Adrenal gland (tissue), 12 donors: Measurements from ENCODE around the gene C16orf89. TPM values are rescaled to one million over a fixed set of nuclear protein-coding genes. Genes with fewer than 3 reads are reported as not detected.

Source experiments
- DNase-seq, 7 donors: peaks; one replicate each; pipeline ENCODE4 v3.0.0-alpha.2; 2019 to 2020
- H3K27ac ChIP-seq, 5 donors: fragments of 200-600 bp; sonication (generic) in 4 of 5; 1 replicate in 3 of 5; 2 replicates in 2 of 5; pipeline versions ENCODE4 v1.5.1 to v1.8.0; 2016 to 2020; ENCODE audit warnings: mild to moderate bottlenecking in 1 of 5
- H3K27me3 ChIP-seq: fragments of 200-600 bp; 2 replicates; pipeline ENCODE4 v1.8.0; 2021
- H3K36me3 ChIP-seq, 2 donors: fragments of 200-600 bp; replicated peaks in 1 of 2; 1 replicate in 1 of 2; 2 replicates in 1 of 2; pipeline versions ENCODE4 v1.5.1 to v1.8.0; 2018 to 2022
- H3K4me1 ChIP-seq, 2 donors: fragments of 200-600 bp; replicated peaks in 1 of 2; 1 replicate in 1 of 2; 2 replicates in 1 of 2; pipeline versions ENCODE4 v1.5.1 to v1.8.0; 2018 to 2021
- H3K4me3 ChIP-seq, 4 donors: fragments of 200-600 bp; sonication (generic) in 3 of 4; one replicate each; pipeline ENCODE4 v1.5.1; 2016 to 2018
- H3K9me3 ChIP-seq, 3 donors: fragments of 200-600 bp; sonication (generic) in 1 of 3; replicated peaks in 1 of 3; 1 replicate in 2 of 3; 2 replicates in 1 of 3; pipeline versions ENCODE4 v1.5.1 to v1.8.0; 2016 to 2021
- POLR2A ChIP-seq, 2 donors: fragments of 450-650 bp; IDR thresholded peaks; one replicate each; pipeline ENCODE4 v1.6.1; 2017; ENCODE audit warnings: antibody characterized with exemption in 2 of 2, mild to moderate bottlenecking in 2 of 2, moderate library complexity in 1 of 2
- WGBS, 4 donors: extraction: QIAGEN DNeasy Blood & Tissue Kit in 2 of 4; methylation state at CpG; one replicate each; pipeline versions ENCODE4 v1.1.5 to v1.1.7; 2013 to 2017; 5-methylcytosine and 5-hydroxymethylcytosine counted together
- intact Hi-C, 2 donors: fragments of 100-400 bp; cut with DNase I; formaldehyde crosslinking; loops; one replicate each; pipeline versions ENCODE4 v1.14.1 to v1.15.0; 2022 to 2023
- polyA plus RNA-seq, 3 donors: library from polyadenylated mRNA; stranded (reverse); fragments of 200-250 nt in 2 of 3; fragments of 350-450 nt in 1 of 3; fragmentation: Illumina TruSeq in 1 of 3; extraction: RNeasy Lipid Tissue Mini Kit (QIAGEN cat#74804) in 1 of 3; gene quantifications; one replicate each; pipeline ENCODE4 v1.2.3, GENCODE V29; 2013 to 2014
- total RNA-seq, 9 donors: library from RNA; depleted of rRNA in 4 of 9; stranded (reverse); fragments of >200 nt in 4 of 9; fragments of 120-200 nt in 1 of 9; fragmentation: NEBNext Ultra II Directional in 1 of 9; extraction: Animal tissue kit (Norgen Biotek cat#: 25700) in 1 of 9; gene quantifications; one replicate each; pipeline versions ENCODE4 v1.1.0 to v1.2.4, GENCODE V29; 2013 to 2023
- TF ChIP-seq, protein P1 (sequence below), 6 experiments: fragments of 450-650 bp in 4 of 6; fragments of 200-600 bp in 2 of 6; sonication (generic) in 1 of 6; IDR thresholded peaks; 1 replicate in 5 of 6; 2 replicates in 1 of 6; pipeline versions ENCODE4 v1.5.1 to v1.8.0; 2016 to 2021; ENCODE audit warnings: antibody characterized with exemption in 6 of 6, mild to moderate bottlenecking in 2 of 6, moderate library complexity in 1 of 6
- donor health status: healthy with polysubstance abuse.
- donor health status: Bipolar disorder and iron deficiency.
- donor health status: DM: yes; HTN: yes; CAD: no.
- donor health status: DM: no; HTN: no; CAD: no.
- donor health status: DM: no; HTN: no; CAD: no.
- donor health status: DM: yes; HTN: yes; CAD: no.

Gene C16orf89
- total and polyA plus RNA-seq, 12 donors, result 1.00 to 27.9 (median 4.6) TPM

DNA sequence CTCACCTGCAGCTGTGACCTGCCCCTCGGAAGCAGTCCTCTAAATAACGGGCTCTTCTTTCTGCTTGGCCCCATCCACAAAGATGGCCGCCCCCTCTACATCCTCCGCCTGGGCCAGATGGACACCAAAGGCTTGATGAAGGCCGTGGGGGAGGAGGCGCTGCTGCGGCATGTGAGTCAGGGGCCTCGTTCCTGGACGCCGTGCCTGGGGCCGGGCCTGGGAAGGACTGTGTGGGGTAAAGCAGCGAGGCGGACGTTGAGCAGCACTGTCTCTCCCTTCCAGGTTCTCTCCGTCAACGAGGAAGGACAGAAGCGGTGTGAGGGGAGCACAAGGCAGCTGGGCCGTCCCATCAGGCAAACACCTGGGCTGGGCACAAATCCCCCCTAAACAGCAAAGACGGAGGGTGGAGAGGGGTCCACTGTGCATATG lies 65.2 kb downstream of the C16orf89 start:
- Histone ChIP-seq H3K27ac (no peak overlapping the region), H3K9me3 (no peaks in the 10 kb centered on the region), H3K36me3 (no peaks in the 10 kb centered on the region), H3K4me1 (no peaks in the 10 kb centered on the region), H3K27me3 (no peaks in the 10 kb centered on the region), H3K4me3 (no peak overlapping the region)
- WGBS, 4 donors, result 85 to 97% (median 90%) methylated on average over 19 of the region's 19 CpGs
- TF ChIP-seq, protein P1, sequence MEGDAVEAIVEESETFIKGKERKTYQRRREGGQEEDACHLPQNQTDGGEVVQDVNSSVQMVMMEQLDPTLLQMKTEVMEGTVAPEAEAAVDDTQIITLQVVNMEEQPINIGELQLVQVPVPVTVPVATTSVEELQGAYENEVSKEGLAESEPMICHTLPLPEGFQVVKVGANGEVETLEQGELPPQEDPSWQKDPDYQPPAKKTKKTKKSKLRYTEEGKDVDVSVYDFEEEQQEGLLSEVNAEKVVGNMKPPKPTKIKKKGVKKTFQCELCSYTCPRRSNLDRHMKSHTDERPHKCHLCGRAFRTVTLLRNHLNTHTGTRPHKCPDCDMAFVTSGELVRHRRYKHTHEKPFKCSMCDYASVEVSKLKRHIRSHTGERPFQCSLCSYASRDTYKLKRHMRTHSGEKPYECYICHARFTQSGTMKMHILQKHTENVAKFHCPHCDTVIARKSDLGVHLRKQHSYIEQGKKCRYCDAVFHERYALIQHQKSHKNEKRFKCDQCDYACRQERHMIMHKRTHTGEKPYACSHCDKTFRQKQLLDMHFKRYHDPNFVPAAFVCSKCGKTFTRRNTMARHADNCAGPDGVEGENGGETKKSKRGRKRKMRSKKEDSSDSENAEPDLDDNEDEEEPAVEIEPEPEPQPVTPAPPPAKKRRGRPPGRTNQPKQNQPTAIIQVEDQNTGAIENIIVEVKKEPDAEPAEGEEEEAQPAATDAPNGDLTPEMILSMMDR (IDR thresholded peaks at IDR 0.05), result no peak
- no peak for TF ChIP-seq POLR2A (IDR thresholded peaks at IDR 0.05)
- intact Hi-C loops, result no loop called here
- DNase-seq, result no peak

- DNase-seq, result no peak
- no peaks in the 10 kb centered on the region for H3K9me3 ChIP-seq
- H3K4me3 ChIP-seq, result no peak overlapping the region
- peaks cover 1% of the 10 kb centered on the region for H3K27me3 ChIP-seq
- H3K4me1 ChIP-seq, result no peaks in the 10 kb centered on the region
- 69 to 87% (median 82%) methylated on average over 17 to 18 of the region's 18 CpGs for WGBS, 4 donors
- no peaks in the 10 kb centered on the region for H3K36me3 ChIP-seq
- intact Hi-C loops, result no loop called here
- H3K27ac ChIP-seq, result no peak overlapping the region
- TF ChIP-seq POLR2A (IDR thresholded peaks at IDR 0.05), result no peak
- TF ChIP-seq, protein P1 (IDR thresholded peaks at IDR 0.05), result no peak
Observed at GRCh38 chr16:4994719-4995434, 70.9 kb downstream of the C16orf89 start.

Other genes starting within 250 kb of the C16orf89 start
- gene GLYR1, start 218.7 kb downstream of the C16orf89 start, total RNA-seq, result 100 to 1,000 TPM in 1 of 9 donors, 10 to 100 TPM in 8; 43.2 to 118 (median 83.7) TPM
- gene GLYR1, start 218.7 kb downstream of the C16orf89 start, polyA plus RNA-seq, result 100 to 1,000 TPM in 1 of 3 donors, 10 to 100 TPM in 2; 39.3 to 109 (median 50.6) TPM
- gene UBN1, start 218.5 kb downstream of the C16orf89 start, total RNA-seq, result 10 to 100 TPM; 14.6 to 60.8 (median 31.1) TPM
- 10 to 100 TPM in 2 of 3 donors, 1 to 10 TPM in 1; 5.9 to 21.2 (median 13.2) TPM for gene UBN1, start 218.5 kb downstream of the C16orf89 start, polyA plus RNA-seq
- 10 to 100 TPM in 7 of 9 donors, under 1 TPM in 2; 0.55 to 20.9 (median 16.0) TPM for gene PPL, start 128.8 kb downstream of the C16orf89 start, total RNA-seq
- 10 to 100 TPM in 1 of 3 donors, 1 to 10 TPM in 1, under 1 TPM in 1; 0.38 to 10.1 (median 4.8) TPM for gene PPL, start 128.8 kb downstream of the C16orf89 start, polyA plus RNA-seq
- gene SEC14L5, start 107.6 kb downstream of the C16orf89 start, total RNA-seq, result 1 to 10 TPM in 5 of 9 donors, under 1 TPM in 4; 0.12 to 1.8 (median 1.1) TPM
- gene SEC14L5, start 107.6 kb downstream of the C16orf89 start, polyA plus RNA-seq, result under 1 TPM; 0.16 to 0.56 (median 0.51) TPM
- 10 to 100 TPM in 7 of 9 donors, 1 to 10 TPM in 2; 6.9 to 47.8 (median 19.9) TPM for gene NAGPA, start 32.0 kb downstream of the C16orf89 start, total RNA-seq
- 10 to 100 TPM in 2 of 3 donors, 1 to 10 TPM in 1; 4.5 to 23.9 (median 18.9) TPM for gene NAGPA, start 32.0 kb downstream of the C16orf89 start, polyA plus RNA-seq
- gene ALG1, start 5.9 kb upstream of the C16orf89 start, total RNA-seq, result 100 to 1,000 TPM in 1 of 9 donors, 10 to 100 TPM in 8; 30.6 to 207 (median 42.8) TPM
- gene ALG1, start 5.9 kb upstream of the C16orf89 start, polyA plus RNA-seq, result 10 to 100 TPM; 19.2 to 43.2 (median 20.3) TPM
- gene EEF2KMT, start 31.8 kb upstream of the C16orf89 start, total RNA-seq, result 10 to 100 TPM in 6 of 9 donors, 1 to 10 TPM in 3; 7.7 to 19.5 (median 11.6) TPM
- gene EEF2KMT, start 31.8 kb upstream of the C16orf89 start, polyA plus RNA-seq, result 10 to 100 TPM in 1 of 3 donors, 1 to 10 TPM in 2; 7.0 to 11.8 (median 7.2) TPM